ENCODE results near the gene ACTN1. TPM values are rescaled to one million over a fixed set of nuclear protein-coding genes. Genes with fewer than 3 reads are reported as not detected.

Gene ACTN1
- total RNA-seq, result 221 and 269 TPM in 2 replicates

GRCh38 chr14:68979021-68979721 lies at the start of gene ACTN1:
TSS of gene ACTN1 (minus strand) at chr14:68979302. CDS start at chr14:68979056, 246 bp downstream.

Small RNA genes within 50 kb of the gene (small RNA-seq; reads per million reads assigned to genes)
- gene BANF1P1 (not detected), gene HMGN1P3 (not detected), gene RPS29P1 (not detected)

Other genes with a start within 250 kb of the ACTN1 start
- 54.6 and 71.9 TPM in 2 replicates for gene ZFP36L1, start 186.2 kb downstream of the ACTN1 start, total RNA-seq
- 40.8 and 44.8 TPM in 2 replicates for gene DCAF5, start 173.8 kb upstream of the ACTN1 start, total RNA-seq
- 20.0 and 22.1 TPM in 2 replicates for gene EXD2, start 212.2 kb upstream of the ACTN1 start, total RNA-seq